Stimulated activated CD4-positive, alpha-beta T cell treated with anti-CD3 and anti-CD28 coated beads, Interleukin-12 subunit alpha, Interleukin-12 subunit beta, amount 100 ng/mL, for 48 hours (primary cell): ENCODE data around the gene ADAMTS12.
"Not testable (repeated sequence)": the region's sequence is repeated elsewhere in the genome, so short reads cannot be mapped to it uniquely, and the experiment has no call there.

Experiments
- DNase-seq, 3 donors: peaks; one replicate each; pipeline ENCODE4 v3.0.0-alpha.2; 2020; ENCODE audit warnings: low read depth in 2 of 3, low spot score in 1 of 3

Gene ADAMTS12

DNA sequence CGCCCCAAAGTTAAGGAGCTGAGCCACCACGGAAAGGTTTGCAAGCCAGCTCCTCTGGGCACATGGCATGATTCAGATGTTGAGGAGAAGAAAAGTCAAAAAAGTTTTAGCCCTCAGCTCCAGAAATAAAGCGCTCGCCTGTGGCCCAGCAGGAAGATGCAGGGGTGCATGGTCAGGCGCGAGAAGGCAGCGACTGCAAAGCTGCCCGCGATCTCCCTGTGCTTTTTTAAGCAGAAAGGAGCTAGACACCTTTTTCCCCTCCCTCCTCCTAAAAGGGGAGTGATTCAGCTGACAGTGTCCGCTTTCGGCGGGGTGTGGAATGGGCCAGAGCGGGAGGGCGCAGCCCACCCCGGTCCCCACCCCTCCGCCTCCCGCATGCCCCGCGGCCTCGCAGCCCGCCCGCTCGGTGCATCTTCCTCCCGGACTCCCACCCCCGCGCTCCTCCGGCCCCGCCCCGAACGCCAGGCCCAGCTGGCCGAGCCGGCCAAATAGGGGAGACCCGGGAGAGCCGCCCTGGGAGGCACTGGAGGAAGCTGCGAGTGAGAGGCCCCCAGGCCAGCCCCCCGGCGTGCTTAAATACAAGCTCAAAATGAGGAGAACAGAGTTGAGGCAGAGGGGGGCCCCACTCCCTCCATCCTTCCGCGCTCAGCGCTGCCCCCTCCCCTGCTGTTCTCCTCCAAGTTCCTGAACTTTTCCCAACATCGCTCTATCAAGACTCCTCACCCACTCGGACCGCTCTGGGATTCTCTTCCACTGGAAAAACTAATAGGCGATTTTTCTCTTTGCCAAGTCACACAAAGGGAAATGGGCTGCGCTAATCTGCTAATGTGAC lies at the start of gene ADAMTS12:
TSS of gene ADAMTS12 (minus strand) at position 203 of the 832 bp plus-strand sequence. CDS start at position 69, 134 bp downstream.
- no peak for DNase-seq

- DNase-seq = no peak
Observed at GRCh38 chr5:33941090-33941489, 49.3 kb upstream of the ADAMTS12 start.

GRCh38 chr5:33939556-33940262 lies 47.9 kb upstream of the ADAMTS12 start:
- DNase-seq = no peak

DNA sequence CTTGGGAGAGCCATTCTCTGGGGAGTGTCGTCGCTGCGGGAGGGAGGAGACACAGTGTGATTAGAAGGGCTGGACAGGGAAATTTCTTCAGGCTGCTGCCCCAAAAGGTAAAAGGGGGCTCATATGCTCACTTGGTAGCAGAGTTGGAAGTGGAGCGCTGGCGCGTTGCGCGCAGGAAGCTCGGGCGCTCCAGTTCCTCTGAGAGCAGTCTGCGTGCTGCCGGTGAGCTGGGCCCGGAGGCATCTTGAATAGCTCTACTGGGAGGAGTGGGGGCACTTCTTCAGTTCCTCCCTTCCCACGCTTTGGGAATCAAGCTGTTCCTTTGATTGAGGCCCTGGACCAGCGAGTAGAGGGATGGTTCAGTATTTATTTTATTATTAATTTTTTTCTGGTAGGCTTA lies 47.1 kb upstream of the ADAMTS12 start:
- DNase-seq = no peak

- DNase-seq = no peak
Observed at GRCh38 chr5:33938507-33938796, 46.7 kb upstream of the ADAMTS12 start.

DNA sequence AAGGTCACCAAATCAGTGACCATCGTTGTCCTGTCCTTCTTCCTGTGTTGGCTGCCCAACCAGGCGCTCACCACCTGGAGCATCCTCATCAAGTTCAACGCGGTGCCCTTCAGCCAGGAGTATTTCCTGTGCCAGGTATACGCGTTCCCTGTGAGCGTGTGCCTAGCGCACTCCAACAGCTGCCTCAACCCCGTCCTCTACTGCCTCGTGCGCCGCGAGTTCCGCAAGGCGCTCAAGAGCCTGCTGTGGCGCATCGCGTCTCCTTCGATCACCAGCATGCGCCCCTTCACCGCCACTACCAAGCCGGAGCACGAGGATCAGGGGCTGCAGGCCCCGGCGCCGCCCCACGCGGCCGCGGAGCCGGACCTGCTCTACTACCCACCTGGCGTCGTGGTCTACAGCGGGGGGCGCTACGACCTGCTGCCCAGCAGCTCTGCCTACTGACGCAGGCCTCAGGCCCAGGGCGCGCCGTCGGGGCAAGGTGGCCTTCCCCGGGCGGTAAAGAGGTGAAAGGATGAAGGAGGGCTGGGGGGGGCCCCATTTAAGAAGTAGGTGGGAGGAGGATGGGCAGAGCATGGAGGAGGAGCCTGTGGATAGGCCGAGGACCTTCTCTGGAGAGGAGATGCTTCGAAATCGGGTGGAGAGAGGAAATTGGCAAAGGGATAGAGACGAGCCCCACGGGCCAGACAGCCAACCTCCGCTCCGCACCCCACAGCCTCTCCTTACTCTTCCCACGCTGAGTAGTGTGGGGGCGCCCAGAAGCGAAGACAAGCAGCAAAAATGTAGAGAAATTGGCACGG lies 46.1 kb upstream of the ADAMTS12 start:
- DNase-seq = no peak

- no peak for DNase-seq
Observed at GRCh38 chr5:33937017-33937706, 45.4 kb upstream of the ADAMTS12 start.

DNA sequence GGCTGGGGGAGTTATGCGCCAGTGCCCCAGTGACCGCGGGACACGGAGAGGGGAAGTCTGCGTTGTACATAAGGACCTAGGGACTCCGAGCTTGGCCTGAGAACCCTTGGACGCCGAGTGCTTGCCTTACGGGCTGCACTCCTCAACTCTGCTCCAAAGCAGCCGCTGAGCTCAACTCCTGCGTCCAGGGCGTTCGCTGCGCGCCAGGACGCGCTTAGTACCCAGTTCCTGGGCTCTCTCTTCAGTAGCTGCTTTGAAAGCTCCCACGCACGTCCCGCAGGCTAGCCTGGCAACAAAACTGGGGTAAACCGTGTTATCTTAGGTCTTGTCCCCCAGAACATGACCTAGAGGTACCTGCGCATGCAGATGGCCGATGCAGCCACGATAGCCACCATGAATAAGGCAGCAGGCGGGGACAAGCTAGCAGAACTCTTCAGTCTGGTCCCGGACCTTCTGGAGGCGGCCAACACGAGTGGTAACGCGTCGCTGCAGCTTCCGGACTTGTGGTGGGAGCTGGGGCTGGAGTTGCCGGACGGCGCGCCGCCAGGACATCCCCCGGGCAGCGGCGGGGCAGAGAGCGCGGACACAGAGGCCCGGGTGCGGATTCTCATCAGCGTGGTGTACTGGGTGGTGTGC lies 44.7 kb upstream of the ADAMTS12 start, which contains the start of gene RXFP3:
TSS of gene RXFP3 (plus strand) at position 6 of the 636 bp plus-strand sequence. CDS start at position 361, 355 bp downstream.
- DNase-seq = no peak

DNA sequence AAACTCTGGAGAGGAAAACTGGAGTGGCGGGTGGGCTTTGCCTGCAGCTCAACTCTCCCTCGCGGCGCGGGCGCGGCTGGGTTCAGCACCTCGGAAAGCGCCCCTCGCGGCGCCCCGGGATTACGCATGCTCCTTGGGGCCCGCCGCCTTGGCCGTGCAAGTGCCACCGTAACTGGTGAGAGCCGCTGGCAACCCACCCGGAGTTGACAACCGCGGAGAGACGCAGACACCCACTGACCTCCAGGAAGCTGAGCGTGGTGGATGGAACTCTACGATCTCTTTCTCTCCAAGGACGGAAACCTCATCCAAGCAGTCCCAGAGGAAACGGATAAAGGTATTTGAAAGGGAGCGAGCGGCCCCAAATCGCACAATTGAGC lies 44.2 kb upstream of the ADAMTS12 start:
- peak; percentile 15 to 26 (median 24) for DNase-seq

- DNase-seq = no peak
Observed at GRCh38 chr5:33934176-33934575, 42.4 kb upstream of the ADAMTS12 start.

GRCh38 chr5:33933723-33934169 lies 42.0 kb upstream of the ADAMTS12 start:
- DNase-seq = no peak

DNA sequence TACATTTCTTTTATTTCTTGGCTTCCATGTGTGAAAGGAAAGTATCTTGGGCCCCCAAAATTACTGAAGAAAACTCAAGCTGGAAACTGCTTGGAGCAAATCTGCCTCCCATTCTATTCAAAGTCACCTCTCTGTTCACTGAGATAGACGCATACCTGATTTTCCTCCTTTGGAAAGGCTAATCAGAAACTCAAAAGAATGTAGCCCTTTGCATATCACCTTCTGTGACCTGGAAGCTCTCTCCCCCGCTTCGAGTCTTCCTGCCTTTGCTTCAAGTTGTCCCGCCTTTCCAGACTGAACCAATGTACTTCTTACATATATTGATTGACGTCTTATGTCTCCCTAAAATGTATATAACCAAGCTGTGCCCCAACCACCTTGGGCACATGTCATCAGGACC lies 39.3 kb upstream of the ADAMTS12 start:
- DNase-seq = no peak

- no peak for DNase-seq
Observed at GRCh38 chr5:33929925-33930690, 38.3 kb upstream of the ADAMTS12 start.

DNA sequence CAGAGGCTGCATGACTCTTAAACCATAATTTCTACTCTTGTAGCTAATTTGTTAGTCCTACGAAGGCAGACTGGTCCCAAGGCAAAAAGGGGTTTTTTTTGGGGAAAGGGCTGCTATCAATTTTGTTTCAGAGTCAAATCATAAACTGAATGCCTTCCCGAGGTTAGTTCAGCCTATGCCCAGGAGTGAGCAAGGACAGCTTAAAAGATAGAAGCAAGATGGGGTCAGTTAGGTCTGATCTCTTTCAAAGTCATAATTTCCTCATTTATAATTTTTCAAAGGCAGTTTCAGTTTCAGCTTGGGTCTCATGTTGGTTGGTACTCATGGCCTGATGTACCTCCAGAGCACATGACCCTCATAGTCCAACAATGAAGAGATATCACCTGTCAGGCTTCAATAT lies 36.5 kb upstream of the ADAMTS12 start:
- DNase-seq = no peak

DNA sequence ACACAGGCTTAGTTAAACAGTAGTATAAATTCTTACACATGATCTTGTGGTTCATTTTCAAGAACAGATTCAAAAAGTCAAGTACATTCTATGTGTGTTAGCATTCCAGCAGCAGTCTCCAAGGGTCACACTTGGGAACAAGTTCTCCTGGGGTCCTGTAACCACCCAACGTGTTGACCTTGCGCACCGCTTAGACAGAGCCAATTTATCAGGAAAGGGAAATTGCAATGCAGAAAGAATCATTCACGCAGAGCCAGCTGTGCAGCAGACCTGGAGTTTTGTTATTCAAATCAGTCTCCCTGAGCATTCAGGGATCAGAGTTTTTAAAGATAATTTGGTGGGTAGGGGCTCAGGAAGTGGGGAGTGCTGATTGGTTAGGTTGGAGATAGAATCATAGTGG lies 35.9 kb upstream of the ADAMTS12 start:
- DNase-seq = no peak

DNA sequence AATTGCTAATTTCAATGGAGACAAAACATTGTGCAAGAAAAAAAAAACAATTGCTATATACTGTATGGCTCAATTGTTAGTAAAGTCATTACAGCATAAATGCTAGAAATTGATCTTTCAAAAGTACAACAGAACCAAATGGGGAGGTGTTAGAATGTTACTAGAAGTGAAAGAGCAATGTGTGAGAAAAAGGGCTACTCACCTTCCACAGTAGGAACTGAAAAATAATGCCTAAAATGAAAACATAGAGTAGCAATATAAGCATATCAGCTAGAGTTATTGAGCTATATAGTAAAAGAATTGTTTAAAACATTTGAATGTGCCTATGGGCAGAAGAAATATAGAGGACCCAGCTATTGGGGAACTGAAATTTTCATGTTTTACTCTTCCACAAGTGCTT lies 33.5 kb upstream of the ADAMTS12 start:
- no peak for DNase-seq

DNA sequence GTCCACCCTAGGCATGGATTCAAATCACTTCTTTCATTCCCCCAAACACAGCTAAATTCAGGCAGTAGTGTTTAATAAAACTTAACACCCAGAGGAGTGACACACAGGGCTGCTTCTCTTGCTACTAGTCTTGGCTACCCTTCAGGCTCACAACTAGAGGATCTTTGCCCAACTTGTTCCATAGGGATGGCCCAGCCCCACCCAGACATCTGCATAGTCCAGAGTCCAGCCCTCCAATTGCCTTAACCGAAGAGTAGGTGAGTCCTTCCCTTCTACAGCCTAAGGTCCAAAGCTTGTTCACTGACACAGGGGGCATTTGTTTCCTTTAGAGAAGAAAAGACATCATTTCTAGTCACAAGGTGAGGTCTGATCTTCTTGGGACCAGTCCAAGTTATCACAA lies 29.2 kb upstream of the ADAMTS12 start:
- DNase-seq = no peak

GRCh38 chr5:33914844-33915243 lies 23.1 kb upstream of the ADAMTS12 start:
- DNase-seq = not testable (repeated sequence)

- DNase-seq = not testable (repeated sequence)
Observed at GRCh38 chr5:33906248-33906647, 14.5 kb upstream of the ADAMTS12 start.

GRCh38 chr5:33905381-33905780 lies 13.6 kb upstream of the ADAMTS12 start:
- DNase-seq = no peak
